ENCODE results near the gene HES1.

The HES1 gene

DNA sequence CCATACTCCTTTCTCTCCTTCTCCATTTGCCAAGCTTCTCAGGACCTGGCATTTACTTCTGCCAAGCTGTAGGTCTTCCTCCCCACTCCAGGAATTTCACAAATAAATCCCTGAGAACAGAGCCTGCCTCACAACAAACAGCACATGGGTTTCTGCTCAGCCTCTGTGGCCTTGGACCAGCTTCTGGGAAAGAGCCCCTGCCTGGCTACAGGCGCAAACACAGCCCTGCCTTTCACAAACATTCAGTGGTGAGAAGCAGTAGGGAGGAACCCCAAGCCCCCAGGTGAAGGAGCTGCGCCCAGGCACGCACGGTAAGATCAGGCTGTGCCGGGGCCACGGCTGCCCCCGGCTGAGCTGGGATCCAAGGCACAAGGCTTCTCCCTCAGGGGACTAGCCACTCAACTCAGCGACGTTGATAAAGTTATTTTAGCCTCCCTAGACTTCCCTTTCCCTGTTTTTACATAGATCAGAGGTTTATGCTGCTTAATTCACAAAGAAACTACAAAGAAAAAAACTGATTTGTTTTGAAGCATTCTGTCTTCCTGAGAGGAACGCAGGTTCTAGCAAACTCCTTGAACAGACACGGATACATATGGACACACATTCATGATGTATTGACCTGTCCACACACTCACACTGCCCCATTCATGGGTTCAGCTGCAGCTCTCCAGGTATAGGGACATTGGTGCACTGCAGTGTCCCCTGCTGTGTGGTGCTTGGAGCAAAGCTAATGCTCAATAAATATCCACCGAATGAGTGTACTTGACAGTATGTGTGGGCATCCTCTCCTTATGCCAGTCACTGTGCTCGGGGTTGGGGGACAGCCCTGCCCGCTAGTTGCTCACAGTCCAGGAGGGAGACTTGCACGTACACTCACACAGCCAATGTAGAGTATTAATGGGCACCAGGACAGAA is 25.4 kb downstream of the HES1 start:
- no peak for DNase-seq (ENCODE audit: extremely low spot score)
- ChIA-PET CTCF (interaction anchor here (0.6 kb wide), 1 partner anchor 15 kb away, joined by 3 read pairs; no protein-coding TSS in a partner anchor), POLR2A (interaction anchor here (1.7 kb wide), 1 partner anchor 20 kb away, joined by 5 read pairs; no protein-coding TSS in a partner anchor)
- no peak for TF ChIP-seq SUZ12 (IDR thresholded peaks at IDR 0.05)
- TF ChIP-seq BHLHE40 (IDR thresholded peaks at IDR 0.05; ENCODE audit: borderline replicate concordance), result no peak
- TF ChIP-seq ELF4 (IDR thresholded peaks at IDR 0.05), result no peak
- TF ChIP-seq HDGF (IDR thresholded peaks at IDR 0.05; ENCODE audit: borderline replicate concordance), result no peak
- no peak for TF ChIP-seq ARNT (IDR thresholded peaks at IDR 0.05)
- TF ChIP-seq FOXM1 (IDR thresholded peaks at IDR 0.05; ENCODE audit: borderline replicate concordance), result no peak
- no peak for TF ChIP-seq TARDBP (IDR thresholded peaks at IDR 0.05)

DNA sequence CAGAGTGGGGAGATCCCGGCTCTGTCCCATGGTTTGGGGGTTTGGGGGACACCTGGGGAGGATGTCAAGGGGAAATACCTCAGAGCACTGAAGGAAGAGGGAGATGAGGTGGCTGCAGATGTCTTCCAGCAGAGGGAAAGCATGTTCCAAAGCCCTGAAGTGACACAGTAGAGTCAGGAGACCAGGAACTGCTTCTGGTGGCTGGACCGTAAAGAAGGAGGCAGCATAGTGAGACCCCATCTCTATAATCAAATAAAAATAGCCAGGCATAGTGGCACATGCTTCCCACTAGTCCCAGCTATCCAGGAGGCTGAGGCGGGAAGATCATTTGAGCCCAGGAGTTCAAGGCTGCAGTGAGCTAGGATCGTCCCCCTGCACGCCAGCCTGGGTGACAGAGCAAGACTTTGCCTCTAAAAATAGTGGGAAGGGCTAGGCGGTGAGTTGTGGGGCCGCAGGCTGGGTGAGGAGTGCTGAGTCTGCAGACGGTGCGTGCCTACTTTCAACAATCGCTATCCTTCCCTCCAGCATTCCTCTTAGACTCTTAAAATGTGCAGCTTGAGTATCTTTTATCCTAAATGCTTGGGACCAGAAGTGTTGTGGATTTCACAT is 26.2 kb downstream of the HES1 start:
- ChIA-PET POLR2A (no interaction called here), CTCF (no interaction called here)
- TF ChIP-seq CTBP1 (IDR thresholded peaks at IDR 0.05; ENCODE audit: borderline replicate concordance) (no peak), HDGF (IDR thresholded peaks at IDR 0.05; ENCODE audit: borderline replicate concordance) (no peak), L3MBTL2 (conservative IDR thresholded peaks at IDR 0.05) (no peak), SUZ12 (IDR thresholded peaks at IDR 0.05) (no peak)
- DNase-seq (ENCODE audit: extremely low spot score), result no peak

DNA sequence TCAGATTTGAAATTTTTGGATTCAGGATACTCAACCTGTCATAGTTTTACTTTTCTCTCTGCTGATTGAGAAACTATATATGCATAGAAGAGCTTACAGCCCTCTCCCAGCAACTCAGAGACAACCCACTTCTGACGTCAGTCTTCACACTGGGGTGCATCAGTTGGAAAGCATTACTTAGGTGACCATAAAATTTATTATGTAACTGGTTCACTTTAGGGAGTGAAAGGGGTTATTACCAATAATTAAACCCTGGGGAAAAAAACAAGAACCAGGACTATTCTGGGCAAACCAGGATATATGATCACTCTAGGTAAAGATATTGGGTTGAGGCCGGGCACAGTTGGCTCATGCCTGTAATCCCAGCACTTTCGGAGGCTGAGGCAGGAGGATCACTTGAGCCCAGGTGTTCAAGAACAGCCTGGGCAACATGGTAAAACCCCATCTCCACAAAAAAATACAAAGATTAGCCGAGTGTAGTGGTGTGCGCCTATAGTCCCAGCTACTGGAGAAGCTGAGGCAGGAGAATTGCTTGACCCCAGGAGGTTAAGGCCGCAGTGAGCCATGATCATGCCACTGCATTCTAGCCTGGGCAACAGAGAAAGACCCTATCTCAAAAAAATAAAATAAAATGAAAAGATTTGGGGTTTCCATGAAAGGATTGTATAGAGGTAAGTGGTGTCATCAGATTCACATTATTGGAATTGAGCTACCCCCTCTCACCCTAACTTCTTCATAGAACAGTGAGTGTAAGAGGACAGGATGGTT is 27.1 kb downstream of the HES1 start:
- CTCF ChIA-PET, result no interaction called here
- TF ChIP-seq CTBP1 (IDR thresholded peaks at IDR 0.05; ENCODE audit: borderline replicate concordance) (no peak), FOXA1 (IDR thresholded peaks at IDR 0.05) (no peak), SP1 (IDR thresholded peaks at IDR 0.05) (no peak), LEF1 (IDR thresholded peaks at IDR 0.05; ENCODE audit: borderline replicate concordance) (no peak), SUZ12 (IDR thresholded peaks at IDR 0.05) (no peak), TARDBP (IDR thresholded peaks at IDR 0.05) (no peak), FOXM1 (IDR thresholded peaks at IDR 0.05; ENCODE audit: borderline replicate concordance) (no peak), BHLHE40 (IDR thresholded peaks at IDR 0.05; ENCODE audit: borderline replicate concordance) (no peak), ELF4 (IDR thresholded peaks at IDR 0.05) (no peak), L3MBTL2 (conservative IDR thresholded peaks at IDR 0.05) (no peak), FOXK2 (IDR thresholded peaks at IDR 0.05) (no peak), ZNF384 (IDR thresholded peaks at IDR 0.05) (no peak), NFRKB (IDR thresholded peaks at IDR 0.05) (no peak), ARNT (IDR thresholded peaks at IDR 0.05) (no peak), HDGF (IDR thresholded peaks at IDR 0.05; ENCODE audit: borderline replicate concordance) (no peak)
- TF ChIP-seq, protein P1, sequence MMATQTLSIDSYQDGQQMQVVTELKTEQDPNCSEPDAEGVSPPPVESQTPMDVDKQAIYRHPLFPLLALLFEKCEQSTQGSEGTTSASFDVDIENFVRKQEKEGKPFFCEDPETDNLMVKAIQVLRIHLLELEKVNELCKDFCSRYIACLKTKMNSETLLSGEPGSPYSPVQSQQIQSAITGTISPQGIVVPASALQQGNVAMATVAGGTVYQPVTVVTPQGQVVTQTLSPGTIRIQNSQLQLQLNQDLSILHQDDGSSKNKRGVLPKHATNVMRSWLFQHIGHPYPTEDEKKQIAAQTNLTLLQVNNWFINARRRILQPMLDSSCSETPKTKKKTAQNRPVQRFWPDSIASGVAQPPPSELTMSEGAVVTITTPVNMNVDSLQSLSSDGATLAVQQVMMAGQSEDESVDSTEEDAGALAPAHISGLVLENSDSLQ (IDR thresholded peaks at IDR 0.05), result no peak
- DNase-seq (ENCODE audit: extremely low spot score), result no peak
- POLR2A ChIA-PET, result no interaction called here

DNA sequence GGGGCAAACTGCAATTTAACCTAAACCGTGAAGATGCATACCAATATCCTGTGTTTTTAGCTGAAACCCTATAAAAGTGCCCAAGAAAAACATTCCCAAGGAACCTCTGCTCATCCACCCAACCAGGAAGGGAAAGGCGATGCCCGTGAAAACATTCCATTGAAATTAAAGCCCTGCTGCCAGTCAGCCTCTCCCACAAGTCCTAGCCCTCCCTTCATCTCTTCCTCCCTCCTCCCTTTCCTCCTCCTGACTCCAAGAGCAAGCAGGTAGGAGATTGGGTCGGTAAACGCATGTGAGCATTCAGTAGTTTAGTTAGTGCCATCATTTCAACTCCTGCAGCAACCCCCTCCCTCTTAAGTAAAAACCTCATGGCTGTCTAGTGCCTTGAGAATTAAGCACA is 27.7 kb downstream of the HES1 start:
- no peak for DNase-seq (ENCODE audit: extremely low spot score)
- CTCF ChIA-PET, result no interaction called here
- POLR2A ChIA-PET, result no interaction called here
- TF ChIP-seq ELF4 (IDR thresholded peaks at IDR 0.05), result no peak
- no peak for TF ChIP-seq ZNF384 (IDR thresholded peaks at IDR 0.05)
- no peak for TF ChIP-seq HDGF (IDR thresholded peaks at IDR 0.05; ENCODE audit: borderline replicate concordance)
- TF ChIP-seq, protein P1 (IDR thresholded peaks at IDR 0.05), result no peak
- no peak for TF ChIP-seq NFRKB (IDR thresholded peaks at IDR 0.05)
- no peak for TF ChIP-seq SUZ12 (IDR thresholded peaks at IDR 0.05)
- no peak for TF ChIP-seq SP1 (IDR thresholded peaks at IDR 0.05)
- no peak for TF ChIP-seq FOXK2 (IDR thresholded peaks at IDR 0.05)
- TF ChIP-seq LEF1 (IDR thresholded peaks at IDR 0.05; ENCODE audit: borderline replicate concordance), result no peak
- TF ChIP-seq ARNT (IDR thresholded peaks at IDR 0.05), result no peak

DNA sequence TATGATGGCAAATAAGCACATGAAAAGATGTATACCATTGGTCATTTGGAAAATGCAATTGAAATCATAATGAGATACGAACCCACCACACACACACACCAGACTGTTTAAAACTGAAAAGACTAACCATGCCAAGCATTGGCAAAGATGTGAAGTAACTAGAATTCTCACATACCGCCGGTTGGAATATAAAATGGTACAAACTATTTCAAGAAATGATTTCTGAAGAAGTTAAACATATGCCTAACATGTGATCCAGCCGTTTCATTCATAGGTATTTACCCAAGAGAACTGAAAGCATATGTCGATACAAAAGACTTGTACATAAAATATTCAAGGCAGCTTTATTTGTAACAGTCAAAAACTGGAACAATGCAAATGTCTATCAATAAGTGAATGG is 28.9 kb downstream of the HES1 start:
- ChIA-PET POLR2A (no interaction called here), CTCF (no interaction called here)
- TF ChIP-seq LEF1 (IDR thresholded peaks at IDR 0.05; ENCODE audit: borderline replicate concordance), result no peak
- TF ChIP-seq TARDBP (IDR thresholded peaks at IDR 0.05), result no peak
- TF ChIP-seq ARNT (IDR thresholded peaks at IDR 0.05), result no peak
- no peak for TF ChIP-seq BHLHE40 (IDR thresholded peaks at IDR 0.05; ENCODE audit: borderline replicate concordance)
- TF ChIP-seq FOXA1 (IDR thresholded peaks at IDR 0.05), result no peak
- no peak for TF ChIP-seq HDGF (IDR thresholded peaks at IDR 0.05; ENCODE audit: borderline replicate concordance)
- no peak for TF ChIP-seq NFRKB (IDR thresholded peaks at IDR 0.05)
- no peak for TF ChIP-seq FOXM1 (IDR thresholded peaks at IDR 0.05; ENCODE audit: borderline replicate concordance)
- no peak for TF ChIP-seq SUZ12 (IDR thresholded peaks at IDR 0.05)
- TF ChIP-seq L3MBTL2 (conservative IDR thresholded peaks at IDR 0.05), result no peak
- no peak for TF ChIP-seq CTBP1 (IDR thresholded peaks at IDR 0.05; ENCODE audit: borderline replicate concordance)
- no peak for TF ChIP-seq ELF4 (IDR thresholded peaks at IDR 0.05)
- no peak for TF ChIP-seq FOXK2 (IDR thresholded peaks at IDR 0.05)
- no peak for TF ChIP-seq ZNF384 (IDR thresholded peaks at IDR 0.05)
- DNase-seq (ENCODE audit: extremely low spot score), result no peak

Measured in HEK293T (cell line).